HG02610 (cell line): ENCODE measurements around the gene SUPT16H.
"Not testable (repeated sequence)": the region's sequence is repeated elsewhere in the genome, so short reads cannot be mapped to it uniquely, and the experiment has no call there.

ENCODE experiments used
- ATAC-seq: cut with Tn5 transposase; IDR thresholded peaks from one replicate; pipeline ENCODE4 v1.9.1; 2021; ENCODE audit warnings: mild to moderate bottlenecking, moderate library complexity; ENCODE audit not compliant: unreplicated experiment

SUPT16H gene

DNA sequence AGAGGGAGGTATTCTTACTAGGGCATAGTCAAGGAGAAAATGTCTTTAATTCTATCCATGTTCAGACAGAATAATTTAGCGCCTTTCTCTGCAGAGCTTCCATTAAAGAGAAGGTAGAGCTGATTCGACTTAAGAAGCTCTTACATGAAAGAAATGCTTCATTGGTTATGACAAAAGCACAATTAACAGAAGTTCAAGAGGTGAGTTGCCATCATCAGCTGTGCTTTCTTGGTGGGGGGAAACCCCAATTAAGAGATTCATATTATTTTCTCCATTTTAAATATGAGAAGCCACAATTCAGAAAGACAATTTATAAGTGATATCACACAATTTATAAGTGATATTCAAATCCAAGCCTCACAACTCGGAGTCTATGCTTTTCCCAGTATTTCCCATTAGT, 76.2 kb downstream of the SUPT16H start:
- no peak for ATAC-seq

DNA sequence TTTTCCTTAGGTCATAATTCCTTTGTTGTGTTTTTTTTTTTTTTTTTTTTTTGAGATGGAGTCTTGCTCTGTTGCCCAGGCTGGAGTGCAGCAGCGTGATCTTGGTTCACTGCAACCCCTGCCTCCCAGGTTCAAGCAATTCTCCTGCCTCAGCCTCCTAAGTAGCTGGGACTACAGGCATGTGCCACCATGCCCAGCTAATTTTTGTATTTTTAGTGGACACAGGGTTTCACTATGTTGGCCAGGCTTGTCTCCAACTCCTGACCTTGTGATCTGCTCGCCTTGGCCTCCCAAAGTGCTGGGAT, 81.0 kb downstream of the SUPT16H start:
- ATAC-seq, result not testable (repeated sequence)

DNA sequence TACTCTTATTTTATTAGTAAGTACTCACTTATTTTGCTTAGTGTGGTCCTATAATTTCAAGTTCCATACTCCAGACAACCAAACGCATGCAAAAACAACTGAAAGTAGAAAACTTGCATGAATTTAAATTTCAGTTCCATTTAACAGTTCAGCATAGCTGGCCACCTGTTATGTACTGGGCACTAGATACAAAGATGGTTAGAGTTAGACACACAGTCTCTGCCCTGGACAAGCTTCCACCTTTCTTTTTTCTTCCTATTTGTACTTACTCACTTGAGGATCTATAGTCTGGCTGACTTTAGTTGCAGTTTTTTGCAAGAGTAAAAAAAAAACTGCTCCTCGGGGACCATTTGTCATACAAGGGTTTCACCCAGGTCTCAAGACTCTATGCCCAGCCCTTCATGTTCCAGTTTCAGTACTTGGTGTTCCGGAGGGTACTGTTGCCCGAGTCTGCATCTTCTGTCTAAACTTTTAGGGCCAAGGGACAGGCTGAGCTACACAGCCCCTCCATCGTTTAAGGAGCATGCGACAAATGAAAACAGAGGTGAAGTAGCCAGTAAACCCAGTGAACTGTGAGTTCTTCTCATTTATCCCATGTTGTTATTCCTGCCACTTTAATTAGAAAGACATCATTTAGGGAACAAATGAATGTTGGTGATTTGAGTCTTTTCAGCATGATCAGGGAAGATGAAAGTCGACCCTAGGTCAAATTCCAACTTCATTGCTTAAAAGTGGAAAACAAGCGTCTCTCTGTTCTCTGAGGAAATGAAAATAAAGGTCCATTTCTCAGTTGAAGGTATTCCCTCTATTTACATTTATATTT, 81.6 kb downstream of the SUPT16H start:
- no peak for ATAC-seq
